Smooth muscle cell (in vitro differentiated cells): ENCODE measurements around the gene SLC15A2. TPM values are rescaled to one million over a fixed set of nuclear protein-coding genes. Genes with fewer than 3 reads are reported as not detected.

Source experiments
- DNase-seq: peaks from one replicate; lab custom pipeline; 2025; ENCODE audit not compliant: unreplicated experiment; lab: John Stamatoyannopoulos, UW
- H2AFZ ChIP-seq: fragments of 200-600 bp; sonication (generic); 2 replicates; pipeline ENCODE4 v1.6.0; 2016; ENCODE audit warnings: antibody characterized with exemption, low read depth, mild to moderate bottlenecking
- H3F3A ChIP-seq: fragments of 200-600 bp; sonication (generic); 2 replicates; pipeline ENCODE4 v1.6.0; 2017; ENCODE audit warnings: antibody characterized with exemption, low read depth
- H3K27ac ChIP-seq: fragments of 200-600 bp; sonication (generic); 2 replicates; pipeline ENCODE4 v1.5.1; 2016; ENCODE audit warnings: low read depth, mild to moderate bottlenecking
- H3K27me3 ChIP-seq: fragments of 200-600 bp; sonication (generic); 2 replicates; pipeline ENCODE4 v1.6.1; 2016; ENCODE audit warnings: low read depth, mild to moderate bottlenecking
- H3K36me3 ChIP-seq: fragments of 200-600 bp; sonication (generic); 2 replicates; pipeline ENCODE4 v1.5.1; 2016; ENCODE audit warnings: low read depth
- H3K4me1 ChIP-seq: fragments of 200-600 bp; sonication (generic); 2 replicates; pipeline ENCODE4 v1.5.1; 2016; ENCODE audit warnings: low read depth
- H3K4me2 ChIP-seq: fragments of 200-600 bp; sonication (generic); 2 replicates; pipeline ENCODE4 v1.6.0; 2016; ENCODE audit warnings: mild to moderate bottlenecking
- H3K4me3 ChIP-seq: fragments of 200-600 bp; sonication (generic); 2 replicates; pipeline ENCODE4 v1.5.1; 2016; ENCODE audit warnings: mild to moderate bottlenecking
- H3K79me2 ChIP-seq: fragments of 200-600 bp; sonication (generic); 2 replicates; pipeline ENCODE4 v1.6.0; 2016; ENCODE audit warnings: low read depth, mild to moderate bottlenecking
- H3K9ac ChIP-seq: fragments of 200-600 bp; sonication (generic); 2 replicates; pipeline ENCODE4 v1.6.0; 2016; ENCODE audit warnings: low read depth
- H3K9me3 ChIP-seq: fragments of 200-600 bp; sonication (generic); replicated peaks from 2 replicates; pipeline ENCODE4 v1.5.1; 2016; ENCODE audit warnings: low read depth
- H4K20me1 ChIP-seq: fragments of 200-600 bp; sonication (generic); 2 replicates; pipeline ENCODE4 v1.6.0; 2016; ENCODE audit warnings: low read depth
- CTCF ChIP-seq: fragments of 200-600 bp; sonication (generic); IDR thresholded peaks from 2 replicates; pipeline ENCODE4 v1.5.1; 2017; ENCODE audit warnings: borderline replicate concordance, mild to moderate bottlenecking, antibody characterized with exemption; ENCODE audit not compliant: insufficient read depth, poor library complexity, severe bottlenecking
- WGBS: methylation state at CpG from one replicate; pipeline ENCODE4 v1.1.7; 2016; ENCODE audit warnings: low lambda C conversion rate; 5-methylcytosine and 5-hydroxymethylcytosine counted together
- polyA plus RNA-seq: library from polyadenylated mRNA; unstranded; fragments of >200 nt; fragmentation: Nextera tagmentation; extraction: Ambion mirVana; gene quantifications from 2 replicates; pipeline ENCODE4 v1.2.1, GENCODE V29; 2016
- total RNA-seq: library from RNA; depleted of rRNA; stranded (reverse); fragments of >200 nt; gene quantifications from 2 replicates; pipeline ENCODE4 v1.2.3, GENCODE V29; 2014

The SLC15A2 gene
- total and polyA plus RNA-seq, 2 experiments from 2014 or later = 0.07 to 0.36 TPM

- H3K4me1 ChIP-seq = no peaks in the 10 kb centered on the region
- no peak for DNase-seq
- H3K36me3 ChIP-seq = no peaks in the 10 kb centered on the region
- no peak overlapping the region for H3K9ac ChIP-seq
- H3K4me2 ChIP-seq = no peak overlapping the region
- H3K4me3 ChIP-seq = no peak overlapping the region
- no peaks in the 10 kb centered on the region for H4K20me1 ChIP-seq
- TF ChIP-seq CTCF = no peak
- 52% methylated on average over 2 of the region's 2 CpGs for WGBS
- H3K9me3 ChIP-seq = no peaks in the 10 kb centered on the region
- H2AFZ ChIP-seq = no peak overlapping the region
- H3K27ac ChIP-seq = peak overlapping the region; percentile 33
- H3K27me3 ChIP-seq = no peaks in the 10 kb centered on the region
- H3K79me2 ChIP-seq = no peaks in the 10 kb centered on the region
- H3F3A ChIP-seq = peaks cover 5% of the 10 kb centered on the region
Measured at GRCh38 chr3:121969631-121970030, 75.4 kb downstream of the SLC15A2 start.

DNA sequence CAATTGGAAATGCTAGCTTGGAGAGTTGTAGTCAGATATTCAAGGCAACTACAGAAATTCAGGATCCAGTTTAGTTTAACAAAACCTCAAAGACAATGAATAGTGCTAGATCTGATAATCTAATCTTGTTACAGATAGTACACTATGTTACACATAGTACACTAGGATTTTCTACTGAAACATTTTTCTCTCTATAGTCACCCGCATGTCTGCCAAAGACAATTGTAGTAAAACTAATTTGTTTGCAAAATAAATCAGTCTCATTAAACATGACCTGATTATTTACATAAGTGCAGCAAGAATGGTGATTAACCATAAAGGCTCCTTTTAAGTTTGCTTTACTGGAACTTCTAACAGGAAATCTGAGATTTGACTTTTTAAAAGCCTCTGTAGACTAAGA is 75.8 kb downstream of the SLC15A2 start:
- WGBS = 24% methylated on average over 1 of the region's 1 CpG
- Histone ChIP-seq H3K4me3 (no peak overlapping the region), H3F3A (peaks cover 5% of the 10 kb centered on the region), H3K27ac (peak overlapping the region; percentile 33), H3K4me2 (peak overlapping the region; percentile 3), H3K27me3 (no peaks in the 10 kb centered on the region), H3K9me3 (no peaks in the 10 kb centered on the region), H3K36me3 (no peaks in the 10 kb centered on the region), H2AFZ (no peak overlapping the region), H3K9ac (no peak overlapping the region), H4K20me1 (no peaks in the 10 kb centered on the region), H3K79me2 (no peaks in the 10 kb centered on the region), H3K4me1 (no peaks in the 10 kb centered on the region)
- no peak for TF ChIP-seq CTCF
- no peak for DNase-seq

DNA sequence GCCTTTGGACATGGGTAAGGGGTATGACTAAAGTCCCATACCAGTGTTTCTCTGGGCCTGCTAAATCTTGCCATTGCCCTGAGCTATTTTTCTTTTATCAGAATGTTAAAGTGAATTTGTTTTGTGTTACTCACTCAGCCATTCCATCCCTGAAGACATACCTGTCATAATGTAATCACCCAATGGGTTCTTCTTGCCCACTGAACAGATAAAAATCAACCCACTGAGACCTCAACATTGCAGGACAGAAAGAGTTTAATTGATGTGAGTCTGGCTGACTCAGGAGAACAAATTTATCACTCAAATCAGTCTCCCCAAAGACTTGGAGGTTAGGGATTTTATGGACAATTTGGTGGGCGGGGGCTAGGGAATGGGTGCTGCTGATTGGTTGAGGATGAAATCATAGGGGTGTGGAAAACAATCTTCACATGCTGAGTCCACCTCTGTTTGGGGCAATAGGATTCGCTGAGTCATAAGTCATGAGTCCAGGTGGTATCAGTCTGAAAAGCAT is 80.5 kb downstream of the SLC15A2 start:
- no peak for DNase-seq
- no peak overlapping the region for H3K9ac ChIP-seq
- WGBS = 90% methylated on average over 2 of the region's 2 CpGs
- peaks cover 2% of the 10 kb centered on the region for H3F3A ChIP-seq
- no peak overlapping the region for H2AFZ ChIP-seq
- H3K4me2 ChIP-seq = no peak overlapping the region
- no peaks in the 10 kb centered on the region for H3K79me2 ChIP-seq
- H3K9me3 ChIP-seq = no peaks in the 10 kb centered on the region
- H3K4me3 ChIP-seq = no peak overlapping the region
- no peaks in the 10 kb centered on the region for H3K27me3 ChIP-seq
- H4K20me1 ChIP-seq = no peaks in the 10 kb centered on the region
- H3K4me1 ChIP-seq = no peaks in the 10 kb centered on the region
- TF ChIP-seq CTCF = no peak
- no peaks in the 10 kb centered on the region for H3K36me3 ChIP-seq
- peak overlapping the region; percentile 83 for H3K27ac ChIP-seq

- H3K4me2 ChIP-seq = no peak overlapping the region
- DNase-seq = no peak
- no peak overlapping the region for H2AFZ ChIP-seq
- peak overlapping the region; percentile 83 for H3K27ac ChIP-seq
- H3K79me2 ChIP-seq = no peaks in the 10 kb centered on the region
- H3K4me1 ChIP-seq = no peaks in the 10 kb centered on the region
- H3K27me3 ChIP-seq = no peaks in the 10 kb centered on the region
- 100% methylated on average over 1 of the region's 1 CpG for WGBS
- no peak for TF ChIP-seq CTCF
- H3F3A ChIP-seq = no peaks in the 10 kb centered on the region
- H4K20me1 ChIP-seq = no peaks in the 10 kb centered on the region
- H3K9me3 ChIP-seq = no peaks in the 10 kb centered on the region
- no peaks in the 10 kb centered on the region for H3K36me3 ChIP-seq
- no peak overlapping the region for H3K9ac ChIP-seq
- H3K4me3 ChIP-seq = no peak overlapping the region
Measured at GRCh38 chr3:121975702-121976302, 81.6 kb downstream of the SLC15A2 start.
